ENCODE measurements around the gene FRMD4A. TPM values are rescaled to one million over a fixed set of nuclear protein-coding genes. Genes with fewer than 3 reads are reported as not detected.

FRMD4A gene
- total RNA-seq, 1 experiment from 2014 or later, result 7.0 TPM

DNA sequence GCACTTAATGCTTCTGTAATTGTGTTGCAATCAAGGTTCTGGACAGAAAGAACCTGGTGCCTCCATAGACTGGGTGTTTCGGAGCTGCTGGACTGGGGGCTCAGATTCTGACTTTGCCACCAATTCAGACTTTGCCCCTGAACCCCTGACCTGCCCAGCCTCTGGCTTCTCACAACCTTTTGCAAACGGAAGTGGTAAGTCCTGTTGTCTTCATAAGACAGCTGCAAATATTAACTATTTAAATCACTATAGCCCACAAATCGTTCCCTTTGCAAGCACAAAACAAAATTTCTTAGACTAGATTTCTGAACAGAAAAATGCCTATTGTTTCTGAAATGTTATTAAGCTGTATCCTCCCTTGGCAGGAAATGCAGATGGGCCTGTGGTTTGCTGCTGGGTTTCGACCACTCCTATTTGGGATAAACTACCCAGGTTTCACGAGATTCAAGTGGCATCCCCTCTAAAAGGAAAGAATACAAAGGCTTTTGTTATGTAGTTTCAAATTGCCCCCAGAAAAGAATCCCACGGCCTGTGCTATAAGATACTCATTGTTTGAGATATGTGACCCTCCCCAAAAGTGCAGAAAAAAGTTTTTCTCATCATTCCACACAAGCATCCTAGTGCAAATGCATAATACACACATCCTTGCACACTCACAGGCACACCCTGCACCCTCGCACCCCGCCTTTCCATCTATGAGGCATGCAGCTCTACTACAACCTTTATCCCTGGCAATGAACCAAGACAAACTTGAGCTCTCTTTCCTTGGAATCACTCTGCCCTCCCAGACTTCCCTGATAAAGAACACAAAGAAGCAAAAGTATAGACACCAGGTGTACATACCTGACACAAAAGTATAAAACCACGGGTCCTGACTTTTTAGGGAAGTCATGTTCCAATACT is 534.8 kb downstream of the FRMD4A start:
- Mint-ChIP-seq H3K4me1 (ENCODE audit: low read depth, unreplicated experiment) (peaks cover 9% of the 10 kb centered on the region), H3K27me3 (ENCODE audit: unreplicated experiment) (peaks cover 13% of the 10 kb centered on the region), H3K9me3 (ENCODE audit: low read depth, unreplicated experiment) (no peaks in the 10 kb centered on the region), H3K36me3 (ENCODE audit: insufficient read depth, unreplicated experiment) (no peaks in the 10 kb centered on the region), H3K27ac (ENCODE audit: unreplicated experiment) (no peak overlapping the region), H3K4me3 (ENCODE audit: low read depth, unreplicated experiment) (no peak overlapping the region)
- intact Hi-C loops (cut with micrococcal nuclease; ENCODE audit: unreplicated experiment), result no loop called here
- DNase-seq, result no peak
- no TSS peak for BruUV-seq (replicated peaks)
- no peak for TF ChIP-seq CTCF (IDR thresholded peaks at IDR 0.05; ENCODE audit: unreplicated experiment)
- CTCF ChIA-PET, result no interaction called here

DNA sequence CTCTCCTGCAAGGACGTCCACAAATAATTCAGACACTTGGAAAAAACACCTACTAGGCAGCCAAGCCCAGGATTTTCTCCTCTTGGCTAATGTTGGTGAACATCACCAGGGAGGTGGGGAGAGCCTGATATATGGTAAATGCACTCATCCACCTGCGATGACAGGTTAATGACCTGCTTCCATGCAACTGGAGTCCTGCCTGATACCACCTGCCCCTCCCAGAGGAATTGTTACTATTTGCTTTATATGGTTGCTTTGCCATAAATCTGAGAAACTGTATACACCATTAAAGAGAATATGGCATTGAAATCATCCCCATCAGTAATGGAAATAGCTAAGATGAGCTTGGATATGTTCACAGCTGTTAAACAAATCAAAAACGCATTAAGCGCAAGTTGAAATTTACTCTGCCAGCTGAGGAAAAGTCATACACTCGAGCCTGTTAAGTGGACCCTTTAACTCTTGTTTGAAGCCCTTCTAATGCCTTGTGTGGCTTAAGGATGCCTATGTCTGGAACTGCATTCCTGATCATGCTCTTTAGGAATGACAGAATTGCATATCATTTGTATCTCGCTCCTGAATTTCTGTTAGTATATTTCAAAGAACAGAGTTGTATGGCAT is 535.6 kb downstream of the FRMD4A start:
- H3K4me1 Mint-ChIP-seq (ENCODE audit: low read depth, unreplicated experiment), result peaks cover 9% of the 10 kb centered on the region
- no peak for DNase-seq
- intact Hi-C loops (cut with micrococcal nuclease; ENCODE audit: unreplicated experiment), result no loop called here
- no TSS peak for BruUV-seq (replicated peaks)
- no peaks in the 10 kb centered on the region for H3K36me3 Mint-ChIP-seq (ENCODE audit: insufficient read depth, unreplicated experiment)
- H3K27ac Mint-ChIP-seq (ENCODE audit: unreplicated experiment), result no peak overlapping the region
- H3K4me3 Mint-ChIP-seq (ENCODE audit: low read depth, unreplicated experiment), result no peak overlapping the region
- H3K9me3 Mint-ChIP-seq (ENCODE audit: low read depth, unreplicated experiment), result no peaks in the 10 kb centered on the region
- no peak for TF ChIP-seq CTCF (IDR thresholded peaks at IDR 0.05; ENCODE audit: unreplicated experiment)
- CTCF ChIA-PET, result no interaction called here
- H3K27me3 Mint-ChIP-seq (ENCODE audit: unreplicated experiment), result peaks cover 13% of the 10 kb centered on the region

DNA sequence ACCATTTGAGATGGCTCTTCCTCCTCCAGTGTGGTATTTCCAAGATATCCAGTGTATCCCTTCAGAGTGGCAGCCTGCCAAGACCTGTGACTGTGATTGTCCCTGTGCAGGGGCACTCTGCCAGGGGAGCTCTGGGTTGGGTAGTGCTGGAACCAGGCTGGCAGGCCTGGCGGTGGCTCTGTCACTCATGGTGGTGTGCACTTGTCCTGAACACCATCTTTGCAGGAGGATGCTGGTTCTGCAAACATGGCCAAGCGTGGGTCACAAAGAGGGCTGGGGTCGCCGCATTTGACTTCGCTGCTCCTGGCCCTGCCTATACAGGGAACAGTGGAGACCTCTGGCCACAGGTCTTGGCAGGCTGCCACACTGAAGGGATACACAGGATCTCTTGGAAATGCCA is 538.7 kb downstream of the FRMD4A start:
- no peak overlapping the region for H3K27ac Mint-ChIP-seq (ENCODE audit: unreplicated experiment)
- intact Hi-C loops (cut with micrococcal nuclease; ENCODE audit: unreplicated experiment), result no loop called here
- TF ChIP-seq CTCF (IDR thresholded peaks at IDR 0.05; ENCODE audit: unreplicated experiment), result no peak
- DNase-seq, result peak; percentile 19
- no peaks in the 10 kb centered on the region for H3K9me3 Mint-ChIP-seq (ENCODE audit: low read depth, unreplicated experiment)
- CTCF ChIA-PET, result no interaction called here
- no peak overlapping the region for H3K4me3 Mint-ChIP-seq (ENCODE audit: low read depth, unreplicated experiment)
- no TSS peak for BruUV-seq (replicated peaks)
- H3K27me3 Mint-ChIP-seq (ENCODE audit: unreplicated experiment), result peaks cover 13% of the 10 kb centered on the region
- peaks cover 9% of the 10 kb centered on the region for H3K4me1 Mint-ChIP-seq (ENCODE audit: low read depth, unreplicated experiment)
- H3K36me3 Mint-ChIP-seq (ENCODE audit: insufficient read depth, unreplicated experiment), result no peaks in the 10 kb centered on the region

- no peak overlapping the region for H3K27ac Mint-ChIP-seq (ENCODE audit: unreplicated experiment)
- no peaks in the 10 kb centered on the region for H3K9me3 Mint-ChIP-seq (ENCODE audit: low read depth, unreplicated experiment)
- intact Hi-C loops (cut with micrococcal nuclease; ENCODE audit: unreplicated experiment), result no loop called here
- peaks cover 8% of the 10 kb centered on the region for H3K4me1 Mint-ChIP-seq (ENCODE audit: low read depth, unreplicated experiment)
- no TSS peak for BruUV-seq (replicated peaks)
- DNase-seq, result no peak
- TF ChIP-seq CTCF (IDR thresholded peaks at IDR 0.05; ENCODE audit: unreplicated experiment), result no peak
- no peak overlapping the region for H3K4me3 Mint-ChIP-seq (ENCODE audit: low read depth, unreplicated experiment)
- no peaks in the 10 kb centered on the region for H3K36me3 Mint-ChIP-seq (ENCODE audit: insufficient read depth, unreplicated experiment)
- CTCF ChIA-PET, result no interaction called here
- peaks cover 9% of the 10 kb centered on the region for H3K27me3 Mint-ChIP-seq (ENCODE audit: unreplicated experiment)
These were observed 539.2 kb downstream of the FRMD4A start for GRCh38 chr10:13791483-13791882.
